HCT116 (cell line): Measurements from ENCODE around the gene MRPL16.

ENCODE experiments used
- CTCF ChIP-seq, 3 experiments: fragments of 200-600 bp in 1 of 3; sonication (generic) in 1 of 3; IDR thresholded peaks in 2 of 3; conservative IDR thresholded peaks in 1 of 3; 2 replicates each; pipeline ENCODE4 v1.5.1; 2012 to 2017; ENCODE audit warnings: low read depth in 2 of 3, low read length in 2 of 3, antibody characterized with exemption in 1 of 3, borderline replicate concordance in 1 of 3, control low read depth in 1 of 3, mild to moderate bottlenecking in 1 of 3, mixed read lengths in 1 of 3, mixed run types in 1 of 3, moderate library complexity in 1 of 3; ENCODE audit not compliant: insufficient read depth in 1 of 3
- EZH2 ChIP-seq: fragments of 200-600 bp; sonication (generic); IDR thresholded peaks from 2 replicates; pipeline ENCODE4 v1.6.1; 2017; ENCODE audit warnings: antibody characterized with exemption, mixed run types
- EZH2phosphoT487 ChIP-seq: fragments of 200-600 bp; IDR thresholded peaks from 2 replicates; pipeline ENCODE4 v1.6.1; 2018; ENCODE audit warnings: antibody characterized with exemption, borderline replicate concordance
- JUND ChIP-seq: IDR thresholded peaks from 2 replicates; pipeline ENCODE4 v1.6.1; 2012
- POLR2A ChIP-seq: IDR thresholded peaks from 2 replicates; pipeline ENCODE4 v1.7.0; 2011; ENCODE audit warnings: borderline replicate concordance; ENCODE audit not compliant: insufficient read depth, insufficient read length; ENCODE audit errors: extremely low read depth
- RAD21 ChIP-seq: IDR thresholded peaks from 2 replicates; pipeline ENCODE4 v1.6.1; 2012; ENCODE audit warnings: low read depth, mild to moderate bottlenecking
- SIN3A ChIP-seq: IDR thresholded peaks from 2 replicates; pipeline ENCODE4 v1.6.1; 2012; ENCODE audit warnings: low read depth
- SP1 ChIP-seq: IDR thresholded peaks from 2 replicates; pipeline ENCODE4 v1.6.1; 2012; ENCODE audit warnings: low read depth

- TF ChIP-seq EZH2phosphoT487: no peak
- no peak for TF ChIP-seq RAD21
- no peak for TF ChIP-seq POLR2A
- no peak for TF ChIP-seq JUND
- 0 out of 2 replicates have a peak, but pooled peaks have one; percentile 8 for TF ChIP-seq SIN3A
- TF ChIP-seq EZH2: no peak
- TF ChIP-seq SP1: no peak
- TF ChIP-seq CTCF (IDR thresholded peaks at IDR 0.05 in 2 of 3, conservative IDR thresholded peaks at IDR 0.05 in 1 of 3; ENCODE audit: borderline replicate concordance in 1 of 3, insufficient read depth in 1 of 3, low read depth in 2 of 3, low read length in 2 of 3): no peak
Observed at GRCh38 chr11:59787255-59787588, 23.4 kb downstream of the MRPL16 start.
